ENCODE results near the gene CNOT9. TPM values are rescaled to one million over a fixed set of nuclear protein-coding genes. Genes with fewer than 3 reads are reported as not detected.

The CNOT9 gene
- total RNA-seq, 1 donor from 2014 or later = 53.7 TPM

- TF ChIP-seq CTCF (IDR thresholded peaks at IDR 0.05; ENCODE audit: insufficient read depth, low read length, severe bottlenecking) = no peak
- FAIRE-seq = no peak
- Histone ChIP-seq H3K27me3 (ENCODE audit: control insufficient read depth, insufficient read depth, low read length) (no peaks in the 10 kb centered on the region), H3K4me3 (ENCODE audit: low read depth, low read length) (no peak overlapping the region), H3K36me3 (ENCODE audit: control insufficient read depth, insufficient read depth, low read length) (peaks cover 45% of the 10 kb centered on the region)
- no peak for DNase-seq (ENCODE audit: low read depth)
Measured at GRCh38 chr2:218642121-218642656, 73.5 kb downstream of the CNOT9 start.

GRCh38 chr2:218642786-218643185 lies 74.1 kb downstream of the CNOT9 start:
- no peak for FAIRE-seq
- no peak overlapping the region for H3K4me3 ChIP-seq (ENCODE audit: low read depth, low read length)
- TF ChIP-seq CTCF (IDR thresholded peaks at IDR 0.05; ENCODE audit: insufficient read depth, low read length, severe bottlenecking) = no peak
- no peaks in the 10 kb centered on the region for H3K27me3 ChIP-seq (ENCODE audit: control insufficient read depth, insufficient read depth, low read length)
- H3K36me3 ChIP-seq (ENCODE audit: control insufficient read depth, insufficient read depth, low read length) = peaks cover 46% of the 10 kb centered on the region
- no peak for DNase-seq (ENCODE audit: low read depth)

GRCh38 chr2:218643751-218644310 lies 75.2 kb downstream of the CNOT9 start:
- Histone ChIP-seq H3K27me3 (ENCODE audit: control insufficient read depth, insufficient read depth, low read length) (no peaks in the 10 kb centered on the region), H3K36me3 (ENCODE audit: control insufficient read depth, insufficient read depth, low read length) (peaks cover 50% of the 10 kb centered on the region), H3K4me3 (ENCODE audit: low read depth, low read length) (no peak overlapping the region)
- TF ChIP-seq CTCF (IDR thresholded peaks at IDR 0.05; ENCODE audit: insufficient read depth, low read length, severe bottlenecking) = no peak
- DNase-seq (ENCODE audit: low read depth) (peak; percentile 56), FAIRE-seq (no peak)

GRCh38 chr2:218644721-218645120 lies 76.1 kb downstream of the CNOT9 start:
- no peak for TF ChIP-seq CTCF (IDR thresholded peaks at IDR 0.05; ENCODE audit: insufficient read depth, low read length, severe bottlenecking)
- H3K4me3 ChIP-seq (ENCODE audit: low read depth, low read length) = no peak overlapping the region
- no peaks in the 10 kb centered on the region for H3K27me3 ChIP-seq (ENCODE audit: control insufficient read depth, insufficient read depth, low read length)
- FAIRE-seq (no peak), DNase-seq (ENCODE audit: low read depth) (no peak)
- peaks cover 54% of the 10 kb centered on the region for H3K36me3 ChIP-seq (ENCODE audit: control insufficient read depth, insufficient read depth, low read length)

GRCh38 chr2:218645126-218645525 lies 76.5 kb downstream of the CNOT9 start:
- TF ChIP-seq CTCF (IDR thresholded peaks at IDR 0.05; ENCODE audit: insufficient read depth, low read length, severe bottlenecking) = no peak
- H3K4me3 ChIP-seq (ENCODE audit: low read depth, low read length) = no peak overlapping the region
- H3K36me3 ChIP-seq (ENCODE audit: control insufficient read depth, insufficient read depth, low read length) = peaks cover 54% of the 10 kb centered on the region
- DNase-seq (ENCODE audit: low read depth) (peak; percentile 93), FAIRE-seq (no peak)
- no peaks in the 10 kb centered on the region for H3K27me3 ChIP-seq (ENCODE audit: control insufficient read depth, insufficient read depth, low read length)

Other genes starting within 250 kb of the CNOT9 start
- gene CATIP, start 212.0 kb upstream of the CNOT9 start, total RNA-seq = not detected in 2 replicates
- 0.26 and 0.51 TPM in 2 replicates for gene SLC11A1, start 186.6 kb upstream of the CNOT9 start, total RNA-seq
- 26.5 and 32.1 TPM in 2 replicates for gene CTDSP1, start 169.0 kb upstream of the CNOT9 start, total RNA-seq
- gene VIL1, start 149.7 kb upstream of the CNOT9 start, total RNA-seq = not detected in 2 replicates
- 9.2 and 10.4 TPM in 2 replicates for gene USP37, start 488 bp upstream of the CNOT9 start, total RNA-seq
- gene PLCD4, start 39.1 kb downstream of the CNOT9 start, total RNA-seq = 0.53 and 1.2 TPM in 2 replicates
- 4.2 and 4.7 TPM in 2 replicates for gene ZNF142, start 90.8 kb downstream of the CNOT9 start, total RNA-seq
- gene BCS1L, start 90.8 kb downstream of the CNOT9 start, total RNA-seq = 47.6 and 61.3 TPM in 2 replicates
- gene RNF25, start 103.2 kb downstream of the CNOT9 start, total RNA-seq = 32.1 and 51.2 TPM in 2 replicates
- 5.8 and 8.6 TPM in 2 replicates for gene STK36, start 103.2 kb downstream of the CNOT9 start, total RNA-seq
- gene TTLL4, start 142.0 kb downstream of the CNOT9 start, total RNA-seq = 5.5 and 6.8 TPM in 2 replicates
- 0.13 and 0.26 TPM in 2 replicates for gene CYP27A1, start 213.3 kb downstream of the CNOT9 start, total RNA-seq

Data from bronchial epithelial cell (primary cell).